Measurements from ENCODE around the gene MRPS18B. TPM values are rescaled to one million over a fixed set of nuclear protein-coding genes. Genes with fewer than 3 reads are reported as not detected.
"Not testable (repeated sequence)": the region's sequence is repeated elsewhere in the genome, so short reads cannot be mapped to it uniquely, and the experiment has no call there.

The MRPS18B gene
- total RNA-seq, 1 experiment from 2014 or later, result 121 TPM

- no peak overlapping the region for H3K4me3 ChIP-seq (ENCODE audit: insufficient read depth, low read depth, low read length)
- DNase-seq, result no peak
- H3K36me3 ChIP-seq (replicated peaks; ENCODE audit: control insufficient read depth, insufficient read depth, low read length), result peaks cover 7% of the 10 kb centered on the region
- H3K27me3 ChIP-seq (ENCODE audit: control insufficient read depth, insufficient read depth, low read length), result no peaks in the 10 kb centered on the region
These were observed 27.1 kb downstream of the MRPS18B start for GRCh38 chr6:30644769-30645168.

- Histone ChIP-seq H3K4me3 (ENCODE audit: insufficient read depth, low read depth, low read length) (no peak overlapping the region), H3K36me3 (replicated peaks; ENCODE audit: control insufficient read depth, insufficient read depth, low read length) (peaks cover 7% of the 10 kb centered on the region), H3K27me3 (ENCODE audit: control insufficient read depth, insufficient read depth, low read length) (no peaks in the 10 kb centered on the region)
- DNase-seq, result no peak
These were observed 28.3 kb downstream of the MRPS18B start for GRCh38 chr6:30645989-30646388.

GRCh38 chr6:30646450-30647241 is 29.0 kb downstream of the MRPS18B start, which contains the start of gene C6orf136:
C6orf136 (plus strand) TSS chr6:30647133; CDS start chr6:30647232, 99 bp downstream.
- Histone ChIP-seq H3K4me3 (ENCODE audit: insufficient read depth, low read depth, low read length) (peak within 1 kb of the TSS; percentile 99), H3K36me3 (replicated peaks; ENCODE audit: control insufficient read depth, insufficient read depth, low read length) (peaks cover 4% of the 10 kb centered on the region), H3K27me3 (ENCODE audit: control insufficient read depth, insufficient read depth, low read length) (no peaks in the 10 kb centered on the region)
- peak; percentile 99 for DNase-seq

GRCh38 chr6:30647242-30648116 is 29.8 kb downstream of the MRPS18B start:
- Histone ChIP-seq H3K36me3 (replicated peaks; ENCODE audit: control insufficient read depth, insufficient read depth, low read length) (peaks cover 7% of the 10 kb centered on the region), H3K4me3 (ENCODE audit: insufficient read depth, low read depth, low read length) (peak overlapping the region; percentile 99), H3K27me3 (ENCODE audit: control insufficient read depth, insufficient read depth, low read length) (no peaks in the 10 kb centered on the region)
- peak; percentile 98 for DNase-seq

GRCh38 chr6:30651143-30651542 is 33.5 kb downstream of the MRPS18B start:
- H3K27me3 ChIP-seq (ENCODE audit: control insufficient read depth, insufficient read depth, low read length), result no peaks in the 10 kb centered on the region
- H3K4me3 ChIP-seq (ENCODE audit: insufficient read depth, low read depth, low read length), result no peak overlapping the region
- no peak for DNase-seq
- peaks cover 31% of the 10 kb centered on the region for H3K36me3 ChIP-seq (replicated peaks; ENCODE audit: control insufficient read depth, insufficient read depth, low read length)

GRCh38 chr6:30654798-30655742 is 37.4 kb downstream of the MRPS18B start:
- DNase-seq, result no peak
- H3K4me3 ChIP-seq (ENCODE audit: insufficient read depth, low read depth, low read length), result no peak overlapping the region
- H3K36me3 ChIP-seq (replicated peaks; ENCODE audit: control insufficient read depth, insufficient read depth, low read length), result peaks cover 46% of the 10 kb centered on the region
- no peaks in the 10 kb centered on the region for H3K27me3 ChIP-seq (ENCODE audit: control insufficient read depth, insufficient read depth, low read length)

GRCh38 chr6:30655743-30656094 is 38.1 kb downstream of the MRPS18B start:
- H3K27me3 ChIP-seq (ENCODE audit: control insufficient read depth, insufficient read depth, low read length), result no peaks in the 10 kb centered on the region
- no peak overlapping the region for H3K4me3 ChIP-seq (ENCODE audit: insufficient read depth, low read depth, low read length)
- no peak for DNase-seq
- H3K36me3 ChIP-seq (replicated peaks; ENCODE audit: control insufficient read depth, insufficient read depth, low read length), result peaks cover 49% of the 10 kb centered on the region

- peaks cover 48% of the 10 kb centered on the region for H3K36me3 ChIP-seq (replicated peaks; ENCODE audit: control insufficient read depth, insufficient read depth, low read length)
- DNase-seq, result no peak
These were observed 38.9 kb downstream of the MRPS18B start for GRCh38 chr6:30656513-30656912.

GRCh38 chr6:30657454-30657853 is 39.8 kb downstream of the MRPS18B start:
- no peaks in the 10 kb centered on the region for H3K27me3 ChIP-seq (ENCODE audit: control insufficient read depth, insufficient read depth, low read length)
- H3K36me3 ChIP-seq (replicated peaks; ENCODE audit: control insufficient read depth, insufficient read depth, low read length), result peaks cover 55% of the 10 kb centered on the region
- no peak for DNase-seq
- H3K4me3 ChIP-seq (ENCODE audit: insufficient read depth, low read depth, low read length), result no peak overlapping the region

More at GRCh38 chr6:30656513-30656912, 38.9 kb downstream of the MRPS18B start:
- H3K4me3 ChIP-seq (ENCODE audit: insufficient read depth, low read depth, low read length), result no peak overlapping the region
- H3K27me3 ChIP-seq (ENCODE audit: control insufficient read depth, insufficient read depth, low read length), result no peaks in the 10 kb centered on the region

GRCh38 chr6:30657922-30658321 is 40.3 kb downstream of the MRPS18B start:
- DNase-seq; H3K27me3 ChIP-seq (ENCODE audit: control insufficient read depth, insufficient read depth, low read length); H3K4me3 ChIP-seq (ENCODE audit: insufficient read depth, low read depth, low read length): not testable (repeated sequence)
- peaks cover 52% of the 10 kb centered on the region for H3K36me3 ChIP-seq (replicated peaks; ENCODE audit: control insufficient read depth, insufficient read depth, low read length)

GRCh38 chr6:30664994-30665767 is 47.5 kb downstream of the MRPS18B start:
- no peak for DNase-seq
- H3K4me3 ChIP-seq (ENCODE audit: insufficient read depth, low read depth, low read length), result no peak overlapping the region
- H3K36me3 ChIP-seq (replicated peaks; ENCODE audit: control insufficient read depth, insufficient read depth, low read length), result peaks cover 38% of the 10 kb centered on the region
- no peaks in the 10 kb centered on the region for H3K27me3 ChIP-seq (ENCODE audit: control insufficient read depth, insufficient read depth, low read length)

- H3K36me3 ChIP-seq (replicated peaks; ENCODE audit: control insufficient read depth, insufficient read depth, low read length), result peaks cover 41% of the 10 kb centered on the region
- not testable (repeated sequence) for H3K4me3 ChIP-seq (ENCODE audit: insufficient read depth, low read depth, low read length); H3K27me3 ChIP-seq (ENCODE audit: control insufficient read depth, insufficient read depth, low read length); DNase-seq
These were observed 48.7 kb downstream of the MRPS18B start for GRCh38 chr6:30666300-30666699.

- H3K27me3 ChIP-seq (ENCODE audit: control insufficient read depth, insufficient read depth, low read length), result no peaks in the 10 kb centered on the region
- peaks cover 13% of the 10 kb centered on the region for H3K36me3 ChIP-seq (replicated peaks; ENCODE audit: control insufficient read depth, insufficient read depth, low read length)
- H3K4me3 ChIP-seq (ENCODE audit: insufficient read depth, low read depth, low read length), result no peak overlapping the region
- peak; percentile 66 for DNase-seq
These were observed 53.3 kb downstream of the MRPS18B start for GRCh38 chr6:30670760-30671527.
